PFSK-1 (cell line): Measurements from ENCODE around the gene CCDC9B.

ENCODE experiments used
- POLR2AphosphoS5 ChIP-seq: IDR thresholded peaks from 2 replicates; pipeline ENCODE4 v1.6.1; 2012; ENCODE audit warnings: low read depth, mild to moderate bottlenecking, control low read depth, low read length, moderate library complexity
- REST ChIP-seq, 2 experiments: IDR thresholded peaks; 2 replicates each; pipeline versions ENCODE4 v1.6.1 to v1.8.0; 2011 to 2012; ENCODE audit warnings: low read depth in 2 of 2, low read length in 2 of 2, control low read depth in 1 of 2, inconsistent platforms in 1 of 2, mild to moderate bottlenecking in 1 of 2, moderate library complexity in 1 of 2; ENCODE audit not compliant: insufficient read depth in 1 of 2
- TAF1 ChIP-seq: IDR thresholded peaks from 2 replicates; pipeline ENCODE4 v1.6.1; 2012; ENCODE audit warnings: low read length, control low read depth, borderline replicate concordance; ENCODE audit not compliant: insufficient read depth

DNA sequence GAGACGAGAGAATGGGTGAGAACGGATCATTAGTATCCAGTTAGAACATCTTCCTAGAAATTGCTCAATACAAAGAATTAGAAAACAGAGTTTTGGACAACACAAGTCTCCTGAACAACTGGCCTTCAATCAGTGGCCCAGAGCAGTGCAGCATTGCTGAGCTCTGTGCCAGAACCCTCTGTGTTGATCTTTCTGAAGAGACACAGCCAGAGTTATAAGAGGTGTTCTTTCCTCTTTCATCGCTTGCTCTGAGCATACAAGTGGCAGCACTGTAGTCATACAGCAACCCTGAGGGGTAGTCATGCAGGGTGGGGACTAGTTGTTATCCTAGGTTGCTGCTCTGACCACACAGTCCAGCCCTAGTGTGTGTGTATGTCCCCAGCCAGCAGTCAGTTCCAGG, 45.7 kb upstream of the CCDC9B start:
- no peak for TF ChIP-seq POLR2AphosphoS5
- TF ChIP-seq REST (IDR thresholded peaks at IDR 0.05; ENCODE audit: insufficient read depth in 1 of 2, low read depth in 2 of 2, low read length in 2 of 2), result no peak
- no peak for TF ChIP-seq TAF1
